Hypothalamus (tissue), 51 donors: ENCODE data around the gene UBA6.

ENCODE experiments used
- DNase-seq, 51 donors: peaks; one replicate each; lab custom pipeline; 2025; lab: John Stamatoyannopoulos, UW

The UBA6 gene

GRCh38 chr4:67581913-67582312 is 119.0 kb downstream of the UBA6 start:
- DNase-seq = no peak

GRCh38 chr4:67581208-67581857 is 119.6 kb downstream of the UBA6 start:
- no peak for DNase-seq

GRCh38 chr4:67580577-67580976 is 120.4 kb downstream of the UBA6 start:
- DNase-seq = no peak

- DNase-seq = no peak
These were observed 124.4 kb downstream of the UBA6 start for GRCh38 chr4:67576538-67576937.

- no peak for DNase-seq
These were observed 124.9 kb downstream of the UBA6 start for GRCh38 chr4:67576059-67576466.

- no peak for DNase-seq
These were observed 125.5 kb downstream of the UBA6 start for GRCh38 chr4:67575232-67576058.

GRCh38 chr4:67573193-67573592 is 127.8 kb downstream of the UBA6 start:
- DNase-seq = no peak

GRCh38 chr4:67571975-67572374 is 129.0 kb downstream of the UBA6 start:
- DNase-seq = no peak

GRCh38 chr4:67570537-67570936 is 130.4 kb downstream of the UBA6 start:
- no peak for DNase-seq

- DNase-seq = no peak
These were observed 132.1 kb downstream of the UBA6 start for GRCh38 chr4:67568820-67569219.

GRCh38 chr4:67566335-67566734 is 134.6 kb downstream of the UBA6 start:
- no peak for DNase-seq

GRCh38 chr4:67565284-67565683 is 135.7 kb downstream of the UBA6 start:
- no peak for DNase-seq
